IMR-90 (cell line): Measurements from ENCODE around the gene MEIS2. TPM values are rescaled to one million over a fixed set of nuclear protein-coding genes. Genes with fewer than 3 reads are reported as not detected.

Experiments
- ATAC-seq: fragments of 200-7000 bp; cut with Tn5 transposase; 2 replicates; pipeline ENCODE4 v1.9.1; 2020; ENCODE audit warnings: low read depth, mild to moderate bottlenecking, moderate library complexity
- BruUV-seq: library from RNA; stranded (reverse); fragments of 400-500 nt; replicated peaks from 2 replicates; lab custom pipeline; 2021; lab: Mats Ljungman, UMichigan
- CTCF ChIA-PET: fragments of 300-600 bp; formaldehyde crosslinking; extraction: SDS; loops from one replicate; lab custom pipeline; 2021; ENCODE audit warnings: antibody characterized with exemption; lab: Yijun Ruan, JAX
- POLR2A ChIA-PET: fragments of 300-600 bp; sonication (Branson Sonifier 250); formaldehyde crosslinking; loops from one replicate; lab custom pipeline; 2022; ENCODE audit warnings: antibody characterized with exemption; ENCODE audit not compliant: unreplicated experiment; lab: Charles Lee
- DNase-seq: peaks from one replicate; pipeline ENCODE4 v3.0.0; 2013
- H2AFZ ChIP-seq: replicated peaks from 2 replicates; pipeline ENCODE3; 2013; ENCODE audit warnings: low read length, mild to moderate bottlenecking; ENCODE audit not compliant: poor library complexity
- H2AK5ac ChIP-seq: 2 replicates; pipeline ENCODE4 v1.6.1; 2013; ENCODE audit warnings: low read depth, low read length, inconsistent platforms
- H2AK9ac ChIP-seq: replicated peaks from 2 replicates; pipeline ENCODE3; 2013; ENCODE audit warnings: mild to moderate bottlenecking, low read depth, low read length, moderate library complexity; ENCODE audit not compliant: poor library complexity
- H2BK120ac ChIP-seq: 2 replicates; pipeline ENCODE4 v1.6.1; 2013; ENCODE audit warnings: low read depth, low read length, inconsistent platforms
- H2BK15ac ChIP-seq: 3 replicates; pipeline ENCODE4 v1.6.1; 2013; ENCODE audit warnings: low read depth, low read length, inconsistent platforms
- H2BK20ac ChIP-seq: 2 replicates; pipeline ENCODE4 v1.6.1; 2013; ENCODE audit warnings: low read depth, mild to moderate bottlenecking, inconsistent platforms, low read length, moderate library complexity
- H2BK5ac ChIP-seq: 2 replicates; pipeline ENCODE4 v1.6.1; 2013; ENCODE audit warnings: mild to moderate bottlenecking, low read depth, low read length, inconsistent platforms; ENCODE audit not compliant: poor library complexity, severe bottlenecking
- H3K14ac ChIP-seq: replicated peaks from 2 replicates; pipeline ENCODE4 v1.6.1; 2013; ENCODE audit warnings: low read depth, low read length, inconsistent platforms
- H3K18ac ChIP-seq: 2 replicates; pipeline ENCODE4 v1.6.1; 2013; ENCODE audit warnings: low read depth, low read length, control low read depth
- H3K23ac ChIP-seq: 2 replicates; pipeline ENCODE4 v1.6.1; 2013; ENCODE audit warnings: low read depth, low read length, inconsistent platforms
- H3K27ac ChIP-seq: 2 replicates; pipeline ENCODE4 v1.5.1; 2013; ENCODE audit warnings: mild to moderate bottlenecking, control low read depth, low read length; ENCODE audit not compliant: insufficient read depth
- H3K27me3 ChIP-seq: 2 replicates; pipeline ENCODE4 v1.6.1; 2013; ENCODE audit warnings: low read length; ENCODE audit not compliant: control insufficient read depth, insufficient read depth
- H3K36me3 ChIP-seq: 2 replicates; pipeline ENCODE4 v1.6.1; 2013; ENCODE audit warnings: low read length, mixed read lengths; ENCODE audit not compliant: control insufficient read depth, insufficient read depth
- H3K4ac ChIP-seq: 2 replicates; pipeline ENCODE4 v1.6.1; 2013; ENCODE audit warnings: low read depth, low read length, inconsistent platforms
- H3K4me1 ChIP-seq: 2 replicates; pipeline ENCODE4 v1.6.1; 2013; ENCODE audit warnings: low read length, mixed read lengths; ENCODE audit not compliant: control insufficient read depth, insufficient read depth
- H3K4me2 ChIP-seq: 2 replicates; pipeline ENCODE4 v1.6.1; 2013; ENCODE audit warnings: low read depth, mild to moderate bottlenecking, control low read depth, low read length, moderate library complexity
- H3K4me3 ChIP-seq: 2 replicates; pipeline ENCODE4 v1.5.1; 2013; ENCODE audit warnings: low read depth, mild to moderate bottlenecking, control low read depth, low read length, moderate library complexity; ENCODE audit not compliant: insufficient read depth
- H3K56ac ChIP-seq: 2 replicates; pipeline ENCODE4 v1.6.1; 2013; ENCODE audit warnings: low read length, inconsistent platforms; ENCODE audit not compliant: insufficient read depth; ENCODE audit errors: extremely low read depth
- H3K79me1 ChIP-seq, 2 experiments: 2 replicates each; pipeline ENCODE4 v1.6.1; 2013; ENCODE audit warnings: low read length in 2 of 2, inconsistent platforms in 1 of 2, low read depth in 1 of 2
- H3K9ac ChIP-seq: 2 replicates; pipeline ENCODE4 v1.6.1; 2013; ENCODE audit warnings: low read depth, low read length, control low read depth
- H3K9me1 ChIP-seq: 2 replicates; pipeline ENCODE4 v1.6.1; 2013; ENCODE audit warnings: low read length, inconsistent platforms; ENCODE audit not compliant: insufficient read depth
- H3K9me3 ChIP-seq: 2 replicates; pipeline ENCODE4 v1.6.1; 2013; ENCODE audit warnings: low read length; ENCODE audit not compliant: control insufficient read depth, insufficient read depth
- H4K20me1 ChIP-seq: 2 replicates; pipeline ENCODE4 v1.6.1; 2013; ENCODE audit warnings: low read length, inconsistent platforms; ENCODE audit not compliant: insufficient read depth
- H4K5ac ChIP-seq: 2 replicates; pipeline ENCODE4 v1.6.1; 2013; ENCODE audit warnings: mild to moderate bottlenecking, low read depth, low read length, control low read depth
- H4K8ac ChIP-seq, 2 experiments: 2 replicates each; pipeline ENCODE4 v1.6.1; 2013; ENCODE audit warnings: low read depth in 2 of 2, low read length in 2 of 2, control low read depth in 1 of 2, inconsistent platforms in 1 of 2
- H4K91ac ChIP-seq: 2 replicates; pipeline ENCODE4 v1.6.1; 2013; ENCODE audit warnings: low read depth, low read length, inconsistent platforms; ENCODE audit not compliant: insufficient read depth
- FOS ChIP-seq: fragments of 150-350 bp; IDR thresholded peaks from 2 replicates; pipeline ENCODE4 v1.6.1; 2016; ENCODE audit warnings: low read depth, low read length
- MAFK ChIP-seq: IDR thresholded peaks from 2 replicates; pipeline ENCODE4 v1.6.1; 2012; ENCODE audit warnings: low read depth, low read length, improper control_type of control experiment
- MXI1 ChIP-seq: IDR thresholded peaks from 2 replicates; pipeline ENCODE4 v1.6.1; 2012; ENCODE audit warnings: low read depth, mild to moderate bottlenecking, low read length, moderate library complexity, borderline replicate concordance
- NFE2L2 ChIP-seq: fragments of 150-350 bp; IDR thresholded peaks from 2 replicates; pipeline ENCODE4 v1.6.1; 2016; ENCODE audit warnings: low read depth, mild to moderate bottlenecking, low read length
- RAD21 ChIP-seq: IDR thresholded peaks from 2 replicates; pipeline ENCODE4 v1.6.1; 2012; ENCODE audit warnings: low read length, improper control_type of control experiment
- SMC3 ChIP-seq: fragments of 150-350 bp; IDR thresholded peaks from 2 replicates; pipeline ENCODE4 v1.6.1; 2016; ENCODE audit warnings: low read depth, mild to moderate bottlenecking, antibody characterized with exemption, low read length, moderate library complexity
- WGBS, 2 experiments: methylation state at CpG; one replicate each; pipeline versions ENCODE4 v1.1.5 to v1.1.7; 2013; ENCODE audit warnings: missing lambda C conversion rate in 2 of 2; ENCODE audit not compliant: insufficient read length in 1 of 2; ENCODE audit errors: extremely low coverage in 2 of 2; 5-methylcytosine and 5-hydroxymethylcytosine counted together
- dilution Hi-C: fragments of 300-500 bp; cut with HindIII; formaldehyde crosslinking; loops from one replicate; pipeline ENCODE4 v1.14.3; 2018; ENCODE audit warnings: low sequenced_read_pairs; ENCODE audit not compliant: unreplicated experiment
- in situ Hi-C: fragments of 300-500 bp; cut with MboI; formaldehyde crosslinking; loops from 3 replicates; pipeline ENCODE4 v1.14.3; 2019; ENCODE audit warnings: low sequenced_read_pairs, inconsistent platforms, mixed read lengths
- intact Hi-C: fragments of 100-400 bp; cut with micrococcal nuclease; formaldehyde crosslinking; loops from 2 replicates; pipeline ENCODE4 v1.10.0; 2022
- polyA plus RNA-seq, 3 experiments: library from polyadenylated mRNA; depleted of rRNA; stranded (reverse); fragments of >200 nt; gene quantifications; 2 replicates each; pipeline ENCODE4 v1.2.3, GENCODE V29; 2012; ENCODE audit warnings: low replicate concordance in 1 of 3
- total RNA-seq: library from RNA; depleted of rRNA; stranded (reverse); fragments of >200 nt; gene quantifications from 2 replicates; pipeline ENCODE4 v1.2.3, GENCODE V29; 2012
- TF ChIP-seq, protein P1 (sequence below): fragments of 150-350 bp; IDR thresholded peaks from 2 replicates; pipeline ENCODE4 v1.6.1; 2016; ENCODE audit warnings: low read depth, mild to moderate bottlenecking, low read length, moderate library complexity, borderline replicate concordance

MEIS2 gene
- total and polyA plus RNA-seq, 2 of the 4 experiments (the other 2 are of a cell fraction), result 70.1 to 71.3 TPM

DNA sequence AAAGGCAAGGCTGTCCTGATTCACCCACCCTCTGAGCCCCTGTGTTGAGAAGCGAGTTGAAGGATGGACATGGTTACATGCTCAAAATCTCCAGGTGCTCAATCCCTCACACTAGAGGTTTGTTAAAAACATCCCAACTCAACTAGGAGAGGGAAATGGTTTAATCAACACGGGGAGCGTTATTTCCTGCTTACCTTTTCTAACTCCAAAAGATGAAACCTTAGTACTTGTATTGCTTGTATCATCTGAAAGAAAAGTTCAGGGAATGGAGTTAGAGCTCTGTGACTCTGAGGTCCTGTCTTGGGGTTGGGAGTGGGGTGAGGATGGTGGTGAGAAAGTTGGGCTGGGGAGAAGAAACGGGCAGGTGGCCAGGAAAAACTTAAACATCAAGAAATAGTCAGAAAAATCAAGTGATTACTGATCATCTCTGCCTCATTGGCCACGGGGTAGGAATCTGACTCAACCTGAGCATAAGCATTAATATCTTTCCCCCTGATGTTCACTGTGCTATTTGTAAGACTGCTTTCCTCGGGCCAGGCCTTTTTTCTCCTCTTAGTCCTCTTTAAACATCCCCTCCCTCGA, 5.9 kb downstream of the MEIS2 start:
- H4K5ac ChIP-seq, result no peak overlapping the region; the same call in 1 of the 2 replicates
- no CpG with 5 or more reads among the region's 7 CpGs for WGBS, 2 experiments
- ATAC-seq, result no peak

More for the DNA sequence above, 5.9 kb downstream of the MEIS2 start:
- H3K4me2 ChIP-seq, result no peak overlapping the region; the same call in 1 of the 2 replicates
- CTCF ChIA-PET, result interaction anchor here (0.6 to 0.7 kb wide), 2 partner anchors 780 to 1362 kb away, joined by 3 to 5 read pairs; no protein-coding TSS in a partner anchor
- no peak overlapping the region for H3K23ac ChIP-seq
- H3K18ac ChIP-seq, result no peak overlapping the region
- peaks cover 9% of the 10 kb centered on the region for H3K4me1 ChIP-seq
- H3K36me3 ChIP-seq, result peaks cover 31% of the 10 kb centered on the region
- no peak overlapping the region for H2BK120ac ChIP-seq
- DNase-seq, result peak; percentile 31
- no TSS peak for BruUV-seq
- no peak overlapping the region for H4K8ac ChIP-seq
- no peak overlapping the region for H2AFZ ChIP-seq
- H3K9me3 ChIP-seq, result no peaks in the 10 kb centered on the region
- no peak overlapping the region for H3K56ac ChIP-seq
- H2AK9ac ChIP-seq, result no peak overlapping the region
- H3K4me3 ChIP-seq, result no peak overlapping the region
- no peaks in the 10 kb centered on the region for H3K27me3 ChIP-seq
- H3K14ac ChIP-seq, result peak overlapping the region; percentile 11; the same call in 1 of the 2 replicates
- H2AK5ac ChIP-seq, result no peak overlapping the region
- H3K27ac ChIP-seq, result no peak overlapping the region
- H2BK5ac ChIP-seq, result no peak overlapping the region
- no peak overlapping the region for H2BK15ac ChIP-seq
- POLR2A ChIA-PET, result no interaction called here
- peaks cover 22% of the 10 kb centered on the region; the same call in 1 of the 2 replicates for H4K20me1 ChIP-seq
- H3K9ac ChIP-seq, result no peak overlapping the region
- H3K79me1 ChIP-seq, result peaks cover 23 to 61% of the 10 kb centered on the region in 2 experiments
- H3K9me1 ChIP-seq, result no peaks in the 10 kb centered on the region
- TF ChIP-seq MXI1 (no peak), NFE2L2 (no peak), SMC3 (no peak), RAD21 (no peak), MAFK (no peak), FOS (no peak)
- TF ChIP-seq, protein P1, sequence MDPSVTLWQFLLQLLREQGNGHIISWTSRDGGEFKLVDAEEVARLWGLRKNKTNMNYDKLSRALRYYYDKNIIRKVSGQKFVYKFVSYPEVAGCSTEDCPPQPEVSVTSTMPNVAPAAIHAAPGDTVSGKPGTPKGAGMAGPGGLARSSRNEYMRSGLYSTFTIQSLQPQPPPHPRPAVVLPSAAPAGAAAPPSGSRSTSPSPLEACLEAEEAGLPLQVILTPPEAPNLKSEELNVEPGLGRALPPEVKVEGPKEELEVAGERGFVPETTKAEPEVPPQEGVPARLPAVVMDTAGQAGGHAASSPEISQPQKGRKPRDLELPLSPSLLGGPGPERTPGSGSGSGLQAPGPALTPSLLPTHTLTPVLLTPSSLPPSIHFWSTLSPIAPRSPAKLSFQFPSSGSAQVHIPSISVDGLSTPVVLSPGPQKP, result no peak
- in situ Hi-C loops (no loop called here), dilution Hi-C loops (no loop called here), intact Hi-C loops (loop anchor here (10.0 kb wide), 1 partner anchor 1550 kb away; the partner anchor contains the start of gene DPH6)
- H3K4ac ChIP-seq, result no peak overlapping the region
- no peak overlapping the region for H4K91ac ChIP-seq
- H2BK20ac ChIP-seq, result no peak overlapping the region
